ENCODE data around the gene KRT10. TPM values are rescaled to one million over a fixed set of nuclear protein-coding genes. Genes with fewer than 3 reads are reported as not detected.

KRT10 gene
- polyA plus RNA-seq, 3 donors = 9.7 to 79.1 (median 58.7) TPM

DNA sequence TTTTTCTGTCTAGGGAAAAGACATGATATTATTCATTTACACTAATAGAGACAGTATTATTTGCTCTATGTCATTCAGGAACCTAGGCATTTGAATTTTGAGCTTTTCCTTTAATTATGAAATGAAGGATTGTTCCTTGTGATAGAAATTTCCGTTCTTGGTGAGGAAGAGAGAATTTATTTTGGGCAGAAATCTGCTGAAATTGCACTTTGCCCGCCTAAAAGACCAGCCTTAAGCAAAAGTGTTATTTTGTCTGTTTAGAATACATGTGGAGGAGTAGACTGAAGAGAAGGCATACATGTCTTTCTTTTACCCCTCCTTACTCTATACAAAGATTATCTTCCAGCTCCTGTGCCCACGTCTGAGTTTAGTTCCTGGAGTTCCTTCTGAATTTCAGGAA is 16.8 kb upstream of the KRT10 start:
- Histone ChIP-seq H3K27me3 (ENCODE audit: control insufficient read depth in 2 of 2, insufficient read depth in 2 of 2, low read length in 2 of 2) (peaks cover 0 to 3% of the 10 kb centered on the region in 2 donors), H3K4me3 (replicated peaks in 1 of 3; ENCODE audit: low read depth in 2 of 3, low read length in 3 of 3) (no peak overlapping the region), H3K79me2 (ENCODE audit: insufficient read depth, low read length) (no peaks in the 10 kb centered on the region), H3K9me3 (replicated peaks in 1 of 2; ENCODE audit: control insufficient read depth in 1 of 2, insufficient read depth in 1 of 2, low read length in 2 of 2) (no peaks in the 10 kb centered on the region), H3K4me1 (ENCODE audit: control insufficient read depth in 1 of 2, insufficient read depth in 2 of 2, low read length in 2 of 2) (no peaks in the 10 kb centered on the region), H3K36me3 (replicated peaks in 1 of 2; ENCODE audit: control insufficient read depth in 1 of 2, insufficient read depth in 2 of 2, low read length in 2 of 2) (no peaks in the 10 kb centered on the region), H3K9ac (ENCODE audit: insufficient read depth, low read length, poor library complexity, severe bottlenecking) (no peak overlapping the region), H3K4me2 (replicated peaks; ENCODE audit: extremely low read depth, low read length, poor library complexity, severe bottlenecking) (no peak overlapping the region), H3K27ac (ENCODE audit: low read depth in 1 of 2, low read length in 2 of 2) (no peak overlapping the region), H2AFZ (ENCODE audit: insufficient read depth, low read depth, low read length, poor library complexity, severe bottlenecking) (no peak overlapping the region), H4K20me1 (ENCODE audit: insufficient read depth, low read length) (no peaks in the 10 kb centered on the region)
- H3K9me3 Mint-ChIP-seq = peaks cover 0 to 8% (median 0%) of the 10 kb centered on the region in 7 donors
- peaks cover 10 to 24% (median 17%) of the 10 kb centered on the region in 3 donors for H3K27me3 Mint-ChIP-seq (ENCODE audit: low read depth in 3 of 3)
- intact Hi-C loops (cut with micrococcal nuclease) = no loop called here
- no peaks in the 10 kb centered on the region for H3K36me3 Mint-ChIP-seq
- H3K4me1 Mint-ChIP-seq = no peaks in the 10 kb centered on the region
- WGBS (ENCODE audit: insufficient coverage) = 36% methylated on average over 1 of the region's 3 CpGs
- DNase-seq = no peak
- no peak overlapping the region for H3K27ac Mint-ChIP-seq
- H3K4me3 Mint-ChIP-seq = no peak overlapping the region
- TF ChIP-seq, protein P1, sequence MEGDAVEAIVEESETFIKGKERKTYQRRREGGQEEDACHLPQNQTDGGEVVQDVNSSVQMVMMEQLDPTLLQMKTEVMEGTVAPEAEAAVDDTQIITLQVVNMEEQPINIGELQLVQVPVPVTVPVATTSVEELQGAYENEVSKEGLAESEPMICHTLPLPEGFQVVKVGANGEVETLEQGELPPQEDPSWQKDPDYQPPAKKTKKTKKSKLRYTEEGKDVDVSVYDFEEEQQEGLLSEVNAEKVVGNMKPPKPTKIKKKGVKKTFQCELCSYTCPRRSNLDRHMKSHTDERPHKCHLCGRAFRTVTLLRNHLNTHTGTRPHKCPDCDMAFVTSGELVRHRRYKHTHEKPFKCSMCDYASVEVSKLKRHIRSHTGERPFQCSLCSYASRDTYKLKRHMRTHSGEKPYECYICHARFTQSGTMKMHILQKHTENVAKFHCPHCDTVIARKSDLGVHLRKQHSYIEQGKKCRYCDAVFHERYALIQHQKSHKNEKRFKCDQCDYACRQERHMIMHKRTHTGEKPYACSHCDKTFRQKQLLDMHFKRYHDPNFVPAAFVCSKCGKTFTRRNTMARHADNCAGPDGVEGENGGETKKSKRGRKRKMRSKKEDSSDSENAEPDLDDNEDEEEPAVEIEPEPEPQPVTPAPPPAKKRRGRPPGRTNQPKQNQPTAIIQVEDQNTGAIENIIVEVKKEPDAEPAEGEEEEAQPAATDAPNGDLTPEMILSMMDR (IDR thresholded peaks at IDR 0.05) = no peak

DNA sequence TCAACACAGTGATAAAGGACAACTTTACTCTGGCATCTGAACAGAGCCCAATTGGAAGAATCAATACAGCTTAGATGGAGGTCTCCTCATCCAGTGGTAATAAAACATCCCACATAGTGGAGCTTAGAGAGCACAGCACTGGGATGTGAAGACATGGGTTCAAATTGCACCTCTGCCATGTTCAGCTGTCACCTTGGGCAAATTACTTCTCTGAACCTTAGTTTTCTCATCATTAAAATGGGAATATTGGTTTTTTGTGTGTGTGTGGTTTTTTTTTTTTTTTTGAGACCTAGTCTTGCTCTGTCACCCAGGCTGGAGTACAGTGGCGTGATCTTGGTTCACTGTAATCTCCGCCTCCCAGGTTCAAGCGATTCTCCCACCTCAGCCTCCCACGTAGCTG is 13.6 kb upstream of the KRT10 start:
- WGBS (ENCODE audit: insufficient coverage) = 100% methylated on average over 1 of the region's 4 CpGs
- no peaks in the 10 kb centered on the region for H3K79me2 ChIP-seq (ENCODE audit: insufficient read depth, low read length)
- H3K27me3 Mint-ChIP-seq (ENCODE audit: low read depth in 3 of 3) = peaks cover 3 to 13% (median 10%) of the 10 kb centered on the region in 3 donors
- peaks cover 0 to 8% (median 0%) of the 10 kb centered on the region in 7 donors for H3K9me3 Mint-ChIP-seq
- H3K4me1 Mint-ChIP-seq = no peaks in the 10 kb centered on the region
- H3K27ac ChIP-seq (ENCODE audit: low read depth in 1 of 2, low read length in 2 of 2) = no peak overlapping the region
- no peak for DNase-seq
- no peak overlapping the region for H2AFZ ChIP-seq (ENCODE audit: insufficient read depth, low read depth, low read length, poor library complexity, severe bottlenecking)
- intact Hi-C loops (cut with micrococcal nuclease) = no loop called here
- no peak overlapping the region for H3K4me2 ChIP-seq (replicated peaks; ENCODE audit: extremely low read depth, low read length, poor library complexity, severe bottlenecking)
- H3K4me3 ChIP-seq (replicated peaks in 1 of 3; ENCODE audit: low read depth in 2 of 3, low read length in 3 of 3) = no peak overlapping the region
- H3K9me3 ChIP-seq (replicated peaks in 1 of 2; ENCODE audit: control insufficient read depth in 1 of 2, insufficient read depth in 1 of 2, low read length in 2 of 2) = no peaks in the 10 kb centered on the region
- no peaks in the 10 kb centered on the region for H3K36me3 Mint-ChIP-seq
- TF ChIP-seq, protein P1 (IDR thresholded peaks at IDR 0.05) = no peak
- H3K4me3 Mint-ChIP-seq = no peak overlapping the region
- H3K27ac Mint-ChIP-seq = no peak overlapping the region
- H3K9ac ChIP-seq (ENCODE audit: insufficient read depth, low read length, poor library complexity, severe bottlenecking) = no peak overlapping the region
- no peaks in the 10 kb centered on the region for H3K36me3 ChIP-seq (replicated peaks in 1 of 2; ENCODE audit: control insufficient read depth in 1 of 2, insufficient read depth in 2 of 2, low read length in 2 of 2)
- H3K27me3 ChIP-seq (ENCODE audit: control insufficient read depth in 2 of 2, insufficient read depth in 2 of 2, low read length in 2 of 2) = peaks cover 0 to 2% of the 10 kb centered on the region in 2 donors
- H4K20me1 ChIP-seq (ENCODE audit: insufficient read depth, low read length) = no peaks in the 10 kb centered on the region
- H3K4me1 ChIP-seq (ENCODE audit: control insufficient read depth in 1 of 2, insufficient read depth in 2 of 2, low read length in 2 of 2) = no peaks in the 10 kb centered on the region
